ENCODE measurements around the gene APBB2.

The APBB2 gene

GRCh38 chr4:41129936-41130440 lies 84.4 kb downstream of the APBB2 start:
- Histone ChIP-seq H3K4me3 (no peak overlapping the region), H3K36me3 (ENCODE audit: insufficient read depth, low read length) (no peaks in the 10 kb centered on the region), H3K9me3 (ENCODE audit: low read depth, low read length) (no peaks in the 10 kb centered on the region), H3K9ac (ENCODE audit: insufficient read length) (no peak overlapping the region), H3K27ac (no peak overlapping the region)
- DNase-seq (ENCODE audit: low read depth, low spot score), result no peak
- TF ChIP-seq POLR2AphosphoS5 (IDR thresholded peaks at IDR 0.05; ENCODE audit: borderline replicate concordance, low read depth, low read length) (no peak), EZH2 (IDR thresholded peaks at IDR 0.05) (no peak), FOXP2 (optimal IDR thresholded peaks at IDR 0.05; ENCODE audit: control extremely low read depth, extremely low read length, insufficient read depth) (no peak)

GRCh38 chr4:41129128-41129754 lies 85.1 kb downstream of the APBB2 start:
- H3K9ac ChIP-seq (ENCODE audit: insufficient read length), result no peak overlapping the region
- DNase-seq (ENCODE audit: low read depth, low spot score), result no peak

GRCh38 chr4:41125558-41126311 lies 88.6 kb downstream of the APBB2 start:
- H3K9ac ChIP-seq (ENCODE audit: insufficient read length), result no peak overlapping the region
- no peak for TF ChIP-seq FOXP2 (optimal IDR thresholded peaks at IDR 0.05; ENCODE audit: control extremely low read depth, extremely low read length, insufficient read depth)
- no peak for TF ChIP-seq EZH2 (IDR thresholded peaks at IDR 0.05)
- TF ChIP-seq POLR2AphosphoS5 (IDR thresholded peaks at IDR 0.05; ENCODE audit: borderline replicate concordance, low read depth, low read length), result no peak
- DNase-seq (ENCODE audit: low read depth, low spot score), result no peak
- H3K36me3 ChIP-seq (ENCODE audit: insufficient read depth, low read length), result no peaks in the 10 kb centered on the region
- H3K9me3 ChIP-seq (ENCODE audit: low read depth, low read length), result no peaks in the 10 kb centered on the region
- no peak overlapping the region for H3K27ac ChIP-seq
- H3K4me3 ChIP-seq, result no peak overlapping the region

More at GRCh38 chr4:41129128-41129754, 85.1 kb downstream of the APBB2 start:
- Histone ChIP-seq H3K36me3 (ENCODE audit: insufficient read depth, low read length) (no peaks in the 10 kb centered on the region), H3K4me3 (no peak overlapping the region), H3K9me3 (ENCODE audit: low read depth, low read length) (no peaks in the 10 kb centered on the region), H3K27ac (no peak overlapping the region)
- TF ChIP-seq FOXP2 (optimal IDR thresholded peaks at IDR 0.05; ENCODE audit: control extremely low read depth, extremely low read length, insufficient read depth) (no peak), POLR2AphosphoS5 (IDR thresholded peaks at IDR 0.05; ENCODE audit: borderline replicate concordance, low read depth, low read length) (no peak), EZH2 (IDR thresholded peaks at IDR 0.05) (no peak)

- no peak for DNase-seq (ENCODE audit: low read depth, low spot score)
- no peaks in the 10 kb centered on the region for H3K9me3 ChIP-seq (ENCODE audit: low read depth, low read length)
- H3K36me3 ChIP-seq (ENCODE audit: insufficient read depth, low read length), result no peaks in the 10 kb centered on the region
- no peak overlapping the region for H3K4me3 ChIP-seq
- TF ChIP-seq POLR2AphosphoS5 (IDR thresholded peaks at IDR 0.05; ENCODE audit: borderline replicate concordance, low read depth, low read length) (no peak), FOXP2 (optimal IDR thresholded peaks at IDR 0.05; ENCODE audit: control extremely low read depth, extremely low read length, insufficient read depth) (no peak), EZH2 (IDR thresholded peaks at IDR 0.05) (no peak)
- H3K27ac ChIP-seq, result no peak overlapping the region
- H3K9ac ChIP-seq (ENCODE audit: insufficient read length), result no peak overlapping the region
These were observed 89.3 kb downstream of the APBB2 start for GRCh38 chr4:41124916-41125548.

GRCh38 chr4:41122775-41123174 lies 91.6 kb downstream of the APBB2 start:
- DNase-seq (ENCODE audit: low read depth, low spot score), result no peak
- Histone ChIP-seq H3K36me3 (ENCODE audit: insufficient read depth, low read length) (no peaks in the 10 kb centered on the region), H3K9ac (ENCODE audit: insufficient read length) (no peak overlapping the region), H3K9me3 (ENCODE audit: low read depth, low read length) (no peaks in the 10 kb centered on the region), H3K4me3 (no peak overlapping the region), H3K27ac (no peak overlapping the region)
- no peak for TF ChIP-seq POLR2AphosphoS5 (IDR thresholded peaks at IDR 0.05; ENCODE audit: borderline replicate concordance, low read depth, low read length)
- TF ChIP-seq EZH2 (IDR thresholded peaks at IDR 0.05), result no peak
- TF ChIP-seq FOXP2 (optimal IDR thresholded peaks at IDR 0.05; ENCODE audit: control extremely low read depth, extremely low read length, insufficient read depth), result no peak

- TF ChIP-seq POLR2AphosphoS5 (IDR thresholded peaks at IDR 0.05; ENCODE audit: borderline replicate concordance, low read depth, low read length) (no peak), FOXP2 (optimal IDR thresholded peaks at IDR 0.05; ENCODE audit: control extremely low read depth, extremely low read length, insufficient read depth) (no peak), EZH2 (IDR thresholded peaks at IDR 0.05) (no peak)
- Histone ChIP-seq H3K4me3 (no peak overlapping the region), H3K9me3 (ENCODE audit: low read depth, low read length) (no peaks in the 10 kb centered on the region), H3K27ac (no peak overlapping the region), H3K36me3 (ENCODE audit: insufficient read depth, low read length) (no peaks in the 10 kb centered on the region), H3K9ac (ENCODE audit: insufficient read length) (no peak overlapping the region)
- DNase-seq (ENCODE audit: low read depth, low spot score), result no peak
These were observed 92.0 kb downstream of the APBB2 start for GRCh38 chr4:41122309-41122708.

GRCh38 chr4:41121906-41122305 lies 92.4 kb downstream of the APBB2 start:
- Histone ChIP-seq H3K27ac (no peak overlapping the region), H3K9ac (ENCODE audit: insufficient read length) (no peak overlapping the region), H3K9me3 (ENCODE audit: low read depth, low read length) (no peaks in the 10 kb centered on the region), H3K4me3 (no peak overlapping the region), H3K36me3 (ENCODE audit: insufficient read depth, low read length) (no peaks in the 10 kb centered on the region)
- TF ChIP-seq FOXP2 (optimal IDR thresholded peaks at IDR 0.05; ENCODE audit: control extremely low read depth, extremely low read length, insufficient read depth) (no peak), EZH2 (IDR thresholded peaks at IDR 0.05) (no peak), POLR2AphosphoS5 (IDR thresholded peaks at IDR 0.05; ENCODE audit: borderline replicate concordance, low read depth, low read length) (no peak)
- DNase-seq (ENCODE audit: low read depth, low spot score), result no peak
